ENCODE measurements around the gene BTF3L4. TPM values are rescaled to one million over a fixed set of nuclear protein-coding genes. Genes with fewer than 3 reads are reported as not detected.

The BTF3L4 gene
- total RNA-seq, 1 experiment from 2014 or later: 65.6 TPM

GRCh38 chr1:52055066-52055865 is 829 bp upstream of the BTF3L4 start, which contains the start of gene TXNDC12:
TSS of gene TXNDC12 (minus strand) at chr1:52055191. CDS start at chr1:52055096, 95 bp downstream.
- peaks cover 25% of the 10 kb centered on the region for H3K4me1 ChIP-seq (ENCODE audit: control insufficient read depth, insufficient read depth, low read length)
- BruUV-seq (replicated peaks): no TSS peak
- ATAC-seq (peak; percentile 86), DNase-seq (ENCODE audit: low read depth, low spot score) (peak; percentile 90)
- no peaks in the 10 kb centered on the region for H3K27me3 ChIP-seq (ENCODE audit: control insufficient read depth, insufficient read depth, low read length)
- peak within 1 kb of the TSS; percentile 100 for H3K27ac ChIP-seq (ENCODE audit: low read length)
- TF ChIP-seq POLR2AphosphoS5 (IDR thresholded peaks at IDR 0.05; ENCODE audit: low read depth, low read length) (peak; percentile 92), TCF7L2 (IDR thresholded peaks at IDR 0.05; ENCODE audit: low read depth, low read length) (no peak), REST (IDR thresholded peaks at IDR 0.05; ENCODE audit: insufficient read depth in 1 of 2, low read depth in 2 of 2, low read length in 1 of 2) (no peak), SIN3A (IDR thresholded peaks at IDR 0.05; ENCODE audit: borderline replicate concordance, insufficient read depth, low read depth, low read length) (0 out of 2 replicates have a peak, but pooled peaks have one; percentile 77)
- TF ChIP-seq, protein P1, sequence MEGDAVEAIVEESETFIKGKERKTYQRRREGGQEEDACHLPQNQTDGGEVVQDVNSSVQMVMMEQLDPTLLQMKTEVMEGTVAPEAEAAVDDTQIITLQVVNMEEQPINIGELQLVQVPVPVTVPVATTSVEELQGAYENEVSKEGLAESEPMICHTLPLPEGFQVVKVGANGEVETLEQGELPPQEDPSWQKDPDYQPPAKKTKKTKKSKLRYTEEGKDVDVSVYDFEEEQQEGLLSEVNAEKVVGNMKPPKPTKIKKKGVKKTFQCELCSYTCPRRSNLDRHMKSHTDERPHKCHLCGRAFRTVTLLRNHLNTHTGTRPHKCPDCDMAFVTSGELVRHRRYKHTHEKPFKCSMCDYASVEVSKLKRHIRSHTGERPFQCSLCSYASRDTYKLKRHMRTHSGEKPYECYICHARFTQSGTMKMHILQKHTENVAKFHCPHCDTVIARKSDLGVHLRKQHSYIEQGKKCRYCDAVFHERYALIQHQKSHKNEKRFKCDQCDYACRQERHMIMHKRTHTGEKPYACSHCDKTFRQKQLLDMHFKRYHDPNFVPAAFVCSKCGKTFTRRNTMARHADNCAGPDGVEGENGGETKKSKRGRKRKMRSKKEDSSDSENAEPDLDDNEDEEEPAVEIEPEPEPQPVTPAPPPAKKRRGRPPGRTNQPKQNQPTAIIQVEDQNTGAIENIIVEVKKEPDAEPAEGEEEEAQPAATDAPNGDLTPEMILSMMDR (IDR thresholded peaks at IDR 0.05): no peak
- POLR2A ChIA-PET: interaction anchor here (0.6 to 1.2 kb wide), 2 partner anchors 10 to 26 kb away, joined by 4 read pairs; no protein-coding TSS in a partner anchor
- peaks cover 32% of the 10 kb centered on the region for H3K36me3 ChIP-seq (ENCODE audit: control insufficient read depth, insufficient read depth, low read length)
- CTCF ChIA-PET: interaction anchor here (0.6 kb wide), 2 partner anchors 25 to 62 kb away, joined by 3 to 4 read pairs; no protein-coding TSS in a partner anchor
- H3K9me3 ChIP-seq (ENCODE audit: control insufficient read depth, insufficient read depth, low read depth, low read length): no peaks in the 10 kb centered on the region
- H3K4me3 ChIP-seq (ENCODE audit: low read depth in 2 of 2, low read length in 2 of 2): peak within 1 kb of the TSS; percentile 100
- intact Hi-C loops (cut with micrococcal nuclease; ENCODE audit: unreplicated experiment) (no loop called here), in situ Hi-C loops (cut with HindIII; ENCODE audit: low pct_unique_long_range_greater_than_20kb, low sequenced_read_pairs) (no loop called here)

- ChIA-PET POLR2A (interaction anchor here (1.2 kb wide), 1 partner anchor 26 kb away, joined by 4 read pairs; no protein-coding TSS in a partner anchor), CTCF (interaction anchor here (0.6 kb wide), 1 partner anchor 62 kb away, joined by 4 read pairs; no protein-coding TSS in a partner anchor)
- BruUV-seq (replicated peaks): no TSS peak
- Histone ChIP-seq H3K27ac (ENCODE audit: low read length) (peak overlapping the region; percentile 100), H3K4me3 (ENCODE audit: low read depth in 2 of 2, low read length in 2 of 2) (peak overlapping the region; percentile 100), H3K27me3 (ENCODE audit: control insufficient read depth, insufficient read depth, low read length) (no peaks in the 10 kb centered on the region), H3K36me3 (ENCODE audit: control insufficient read depth, insufficient read depth, low read length) (peaks cover 38% of the 10 kb centered on the region), H3K9me3 (ENCODE audit: control insufficient read depth, insufficient read depth, low read depth, low read length) (no peaks in the 10 kb centered on the region), H3K4me1 (ENCODE audit: control insufficient read depth, insufficient read depth, low read length) (peaks cover 25% of the 10 kb centered on the region)
- intact Hi-C loops (cut with micrococcal nuclease; ENCODE audit: unreplicated experiment): no loop called here
- ATAC-seq: no peak
- TF ChIP-seq SIN3A (IDR thresholded peaks at IDR 0.05; ENCODE audit: borderline replicate concordance, insufficient read depth, low read depth, low read length) (no peak), REST (IDR thresholded peaks at IDR 0.05; ENCODE audit: insufficient read depth in 1 of 2, low read depth in 2 of 2, low read length in 1 of 2) (no peak), POLR2AphosphoS5 (IDR thresholded peaks at IDR 0.05; ENCODE audit: low read depth, low read length) (no peak), TCF7L2 (IDR thresholded peaks at IDR 0.05; ENCODE audit: low read depth, low read length) (no peak)
- TF ChIP-seq, protein P1 (IDR thresholded peaks at IDR 0.05): no peak
- DNase-seq (ENCODE audit: low read depth, low spot score): peak; percentile 71
- in situ Hi-C loops (cut with HindIII; ENCODE audit: low pct_unique_long_range_greater_than_20kb, low sequenced_read_pairs): no loop called here
Measured at GRCh38 chr1:52055866-52056162, 281 bp upstream of the BTF3L4 start.
